Tibial nerve (tissue), 4 donors: ENCODE data around the gene ZNF467.

Source experiments
- EP300 ChIP-seq, 2 donors: sonication (generic); formaldehyde crosslinking; IDR thresholded peaks; one replicate each; pipeline ENCODE4 v1.6.1; 2017; ENCODE audit warnings: antibody characterized with exemption in 2 of 2, mild to moderate bottlenecking in 1 of 2
- POLR2A ChIP-seq, 2 donors: fragments of 450-650 bp; IDR thresholded peaks; one replicate each; pipeline ENCODE4 v1.6.1; 2017; ENCODE audit warnings: antibody characterized with exemption in 2 of 2, mild to moderate bottlenecking in 2 of 2, moderate library complexity in 2 of 2
- TF ChIP-seq, protein P1 (sequence below), 5 experiments: fragments of 200-600 bp in 3 of 5; fragments of 450-650 bp in 2 of 5; sonication (generic) in 3 of 5; IDR thresholded peaks; one replicate each; pipeline ENCODE4 v1.5.1; 2016 to 2019; ENCODE audit warnings: antibody characterized with exemption in 5 of 5, mild to moderate bottlenecking in 3 of 5, moderate library complexity in 2 of 5

GRCh38 chr7:149776289-149776688 lies 2.9 kb upstream of the ZNF467 start:
- TF ChIP-seq, protein P1, sequence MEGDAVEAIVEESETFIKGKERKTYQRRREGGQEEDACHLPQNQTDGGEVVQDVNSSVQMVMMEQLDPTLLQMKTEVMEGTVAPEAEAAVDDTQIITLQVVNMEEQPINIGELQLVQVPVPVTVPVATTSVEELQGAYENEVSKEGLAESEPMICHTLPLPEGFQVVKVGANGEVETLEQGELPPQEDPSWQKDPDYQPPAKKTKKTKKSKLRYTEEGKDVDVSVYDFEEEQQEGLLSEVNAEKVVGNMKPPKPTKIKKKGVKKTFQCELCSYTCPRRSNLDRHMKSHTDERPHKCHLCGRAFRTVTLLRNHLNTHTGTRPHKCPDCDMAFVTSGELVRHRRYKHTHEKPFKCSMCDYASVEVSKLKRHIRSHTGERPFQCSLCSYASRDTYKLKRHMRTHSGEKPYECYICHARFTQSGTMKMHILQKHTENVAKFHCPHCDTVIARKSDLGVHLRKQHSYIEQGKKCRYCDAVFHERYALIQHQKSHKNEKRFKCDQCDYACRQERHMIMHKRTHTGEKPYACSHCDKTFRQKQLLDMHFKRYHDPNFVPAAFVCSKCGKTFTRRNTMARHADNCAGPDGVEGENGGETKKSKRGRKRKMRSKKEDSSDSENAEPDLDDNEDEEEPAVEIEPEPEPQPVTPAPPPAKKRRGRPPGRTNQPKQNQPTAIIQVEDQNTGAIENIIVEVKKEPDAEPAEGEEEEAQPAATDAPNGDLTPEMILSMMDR (IDR thresholded peaks at IDR 0.05): no peak
- TF ChIP-seq POLR2A (IDR thresholded peaks at IDR 0.05): no peak
- TF ChIP-seq EP300 (IDR thresholded peaks at IDR 0.05): no peak
